K562 (cell line): Measurements from ENCODE around the gene HAUS1. TPM values are rescaled to one million over a fixed set of nuclear protein-coding genes. Genes with fewer than 3 reads are reported as not detected.

Experiments
- FOXK2 ChIP-seq, 2 experiments: fragments of 450-650 bp; IDR thresholded peaks in 1 of 2; conservative IDR thresholded peaks in 1 of 2; 2 replicates each; pipeline ENCODE4 v1.6.1; 2016; ENCODE audit warnings: low read depth in 2 of 2, mild to moderate bottlenecking in 1 of 2
- GTF2A2 ChIP-seq: IDR thresholded peaks from 2 replicates; pipeline ENCODE4 v1.6.1; 2016; ENCODE audit warnings: mild to moderate bottlenecking, missing genetic modification characterization, missing compliant biosample characterization
- MTF1 ChIP-seq: fragments of 250-450 bp; sonication (Bioruptor Pico); IDR thresholded peaks from 2 replicates; pipeline ENCODE4 v1.9.0; 2021; ENCODE audit warnings: moderate library complexity, mild to moderate bottlenecking, inconsistent platforms, borderline replicate concordance
- RCOR1 ChIP-seq, 2 experiments: IDR thresholded peaks; 2 replicates each; pipeline ENCODE4 v1.6.1; 2012; ENCODE audit warnings: low read depth in 2 of 2, low read length in 2 of 2, borderline replicate concordance in 1 of 2, improper control_type of control experiment in 1 of 2
- SAP30 ChIP-seq: fragments of 200-600 bp; sonication (generic); IDR thresholded peaks from 2 replicates; pipeline ENCODE4 v1.6.1; 2012; ENCODE audit warnings: borderline replicate concordance, low read depth, mild to moderate bottlenecking, moderate library complexity, low read length, control low read depth, inconsistent platforms; ENCODE audit not compliant: insufficient read depth, poor library complexity, severe bottlenecking
- SMC3 ChIP-seq: conservative IDR thresholded peaks from 2 replicates; pipeline ENCODE4 v1.6.1; 2011; ENCODE audit warnings: low read depth, low read length, improper control_type of control experiment; ENCODE audit not compliant: insufficient read depth
- YY1 ChIP-seq, 3 experiments: IDR thresholded peaks; 2 replicates each; pipeline ENCODE4 v1.6.1; 2011; ENCODE audit warnings: low read length in 2 of 3, mild to moderate bottlenecking in 2 of 3, moderate library complexity in 2 of 3, borderline replicate concordance in 1 of 3, control low read depth in 1 of 3, low read depth in 1 of 3; ENCODE audit not compliant: insufficient read depth in 3 of 3, insufficient replicate concordance in 2 of 3, control insufficient read depth in 1 of 3, insufficient read length in 1 of 3; ENCODE audit errors: extremely low read depth in 1 of 3
- polyA plus RNA-seq, 8 experiments: library from polyadenylated mRNA; depleted of rRNA in 4 of 8; stranded (reverse) in 5 of 8; unstranded in 3 of 8; fragments of >200 nt; fragmentation: Nextera tagmentation in 2 of 8; fragmentation: Illumina TruSeq in 1 of 8; extraction: Ambion mirVana in 2 of 8; extraction: Trizol in 1 of 8; gene quantifications; 2 replicates each; pipeline versions ENCODE4 v1.2.1 to v1.2.3, GENCODE V29; 2011 to 2014; ENCODE audit warnings: inconsistent platforms in 1 of 8, missing spikeins in 1 of 8
- total RNA-seq, 7 experiments: library from RNA; depleted of rRNA in 6 of 7; stranded (reverse); fragments of >200 nt in 6 of 7; fragmentation: Illumina TruSeq in 2 of 7; extraction: Trizol in 2 of 7; gene quantifications; 2 replicates each; pipeline versions ENCODE4 v1.2.1 to v1.2.3, GENCODE V29; 2011 to 2021; ENCODE audit warnings: low replicate concordance in 1 of 7
- TF ChIP-seq, protein P1 (sequence below): sonication (generic); formaldehyde crosslinking; IDR thresholded peaks from 2 replicates; pipeline ENCODE4 v1.5.0; 2020; ENCODE audit warnings: missing genetic modification reagents
- TF ChIP-seq, protein P2 (sequence below): IDR thresholded peaks from 2 replicates; pipeline ENCODE4 v1.6.1; 2011; ENCODE audit warnings: borderline replicate concordance, low read depth, mild to moderate bottlenecking, moderate library complexity, low read length; ENCODE audit not compliant: insufficient read depth, poor library complexity, severe bottlenecking
- TF ChIP-seq, protein P3 (sequence below), 3 experiments: fragments of 200-800 bp in 1 of 3; fragments of 250-450 bp in 1 of 3; fragments of 450-650 bp in 1 of 3; sonication (Bioruptor Pico) in 1 of 3; sonication (Bioruptor generic) in 1 of 3; formaldehyde crosslinking in 1 of 3; IDR thresholded peaks; 2 replicates each; pipeline versions ENCODE4 v1.6.1 to v1.8.0; 2016 to 2022; ENCODE audit warnings: mild to moderate bottlenecking in 2 of 3, missing genetic modification characterization in 2 of 3, missing compliant biosample characterization in 1 of 3, moderate library complexity in 1 of 3
- TF ChIP-seq, protein P4 (sequence below): fragments of 450-650 bp; IDR thresholded peaks from 2 replicates; pipeline ENCODE4 v1.6.1; 2016; ENCODE audit warnings: mild to moderate bottlenecking
- TF ChIP-seq, protein P5 (sequence below): fragments of 250-450 bp; sonication (Bioruptor Pico); IDR thresholded peaks from 2 replicates; pipeline ENCODE4 v1.8.0; 2021; ENCODE audit warnings: borderline replicate concordance, mild to moderate bottlenecking, moderate library complexity; ENCODE audit not compliant: poor library complexity, severe bottlenecking

HAUS1 gene
- total and polyA plus RNA-seq, 9 of the 15 experiments (the other 6 are each of a cell fraction or from before 2014, with no cell fraction given), result 45.6 to 135 (median 76.3) TPM

DNA sequence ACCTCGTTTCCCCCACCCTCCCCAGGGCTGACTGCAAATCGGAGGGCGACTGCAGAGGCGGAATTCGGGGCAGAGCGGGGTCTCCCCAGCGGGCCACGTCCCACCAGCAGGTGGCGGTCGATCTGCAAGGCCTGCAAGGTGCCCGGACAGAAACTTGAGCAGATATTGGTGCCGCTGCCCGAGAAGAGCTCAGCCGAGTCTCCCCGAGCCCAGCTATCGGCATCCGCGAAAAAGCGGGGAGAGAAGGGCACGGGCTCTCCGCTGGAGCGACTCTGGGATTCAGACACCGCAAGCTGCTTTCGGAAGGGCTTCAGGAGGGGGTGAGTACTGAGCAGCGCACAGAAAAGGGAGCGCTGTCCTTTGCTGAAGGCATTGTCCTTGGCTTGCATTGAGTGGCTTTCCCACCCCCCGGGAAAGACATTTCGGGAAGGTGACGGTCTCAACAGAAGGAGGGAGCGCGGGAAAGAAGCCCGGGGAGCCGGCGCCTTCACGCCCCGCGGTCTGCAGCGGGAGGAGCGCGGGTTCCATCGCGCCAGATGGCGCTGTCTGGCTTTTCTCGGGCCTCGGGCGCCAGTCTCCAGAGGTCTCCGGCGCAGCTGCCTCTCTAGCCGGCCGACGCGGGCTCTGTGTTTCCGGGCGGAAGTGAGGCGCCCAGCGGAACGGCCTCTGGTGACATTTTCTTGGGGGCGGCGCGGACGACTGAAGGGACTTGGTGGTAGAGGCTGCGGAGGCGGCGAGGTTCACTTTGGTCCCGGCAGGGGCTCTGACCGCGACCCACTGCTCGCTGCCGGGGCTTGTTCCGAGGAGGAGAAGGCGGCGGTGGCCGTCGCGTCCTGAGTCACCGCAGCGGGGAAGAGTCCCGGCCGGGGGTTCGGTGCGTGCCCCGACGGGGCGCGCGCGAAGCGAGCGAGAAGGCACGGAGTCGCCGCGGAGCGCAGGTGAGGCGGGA, 69.5 kb downstream of the HAUS1 start (continued):
- TF ChIP-seq YY1 (IDR thresholded peaks at IDR 0.05; ENCODE audit: borderline replicate concordance in 1 of 3, control insufficient read depth in 1 of 3, extremely low read depth in 1 of 3, insufficient read depth in 3 of 3, insufficient read length in 1 of 3, insufficient replicate concordance in 2 of 3, low read depth in 1 of 3, low read length in 2 of 3), result peak in 2 of 3 experiments; percentile 81 to 83
- TF ChIP-seq, protein P1, sequence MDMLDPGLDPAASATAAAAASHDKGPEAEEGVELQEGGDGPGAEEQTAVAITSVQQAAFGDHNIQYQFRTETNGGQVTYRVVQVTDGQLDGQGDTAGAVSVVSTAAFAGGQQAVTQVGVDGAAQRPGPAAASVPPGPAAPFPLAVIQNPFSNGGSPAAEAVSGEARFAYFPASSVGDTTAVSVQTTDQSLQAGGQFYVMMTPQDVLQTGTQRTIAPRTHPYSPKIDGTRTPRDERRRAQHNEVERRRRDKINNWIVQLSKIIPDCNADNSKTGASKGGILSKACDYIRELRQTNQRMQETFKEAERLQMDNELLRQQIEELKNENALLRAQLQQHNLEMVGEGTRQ (CRISPR knock-in tag), result no peak
- TF ChIP-seq GTF2A2, result no peak
- no peak for TF ChIP-seq MTF1 (CRISPR knock-in tag)
- TF ChIP-seq, protein P2, sequence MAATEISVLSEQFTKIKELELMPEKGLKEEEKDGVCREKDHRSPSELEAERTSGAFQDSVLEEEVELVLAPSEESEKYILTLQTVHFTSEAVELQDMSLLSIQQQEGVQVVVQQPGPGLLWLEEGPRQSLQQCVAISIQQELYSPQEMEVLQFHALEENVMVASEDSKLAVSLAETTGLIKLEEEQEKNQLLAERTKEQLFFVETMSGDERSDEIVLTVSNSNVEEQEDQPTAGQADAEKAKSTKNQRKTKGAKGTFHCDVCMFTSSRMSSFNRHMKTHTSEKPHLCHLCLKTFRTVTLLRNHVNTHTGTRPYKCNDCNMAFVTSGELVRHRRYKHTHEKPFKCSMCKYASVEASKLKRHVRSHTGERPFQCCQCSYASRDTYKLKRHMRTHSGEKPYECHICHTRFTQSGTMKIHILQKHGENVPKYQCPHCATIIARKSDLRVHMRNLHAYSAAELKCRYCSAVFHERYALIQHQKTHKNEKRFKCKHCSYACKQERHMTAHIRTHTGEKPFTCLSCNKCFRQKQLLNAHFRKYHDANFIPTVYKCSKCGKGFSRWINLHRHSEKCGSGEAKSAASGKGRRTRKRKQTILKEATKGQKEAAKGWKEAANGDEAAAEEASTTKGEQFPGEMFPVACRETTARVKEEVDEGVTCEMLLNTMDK, result peak; percentile 92
- TF ChIP-seq SAP30, result no peak
- TF ChIP-seq, protein P3, sequence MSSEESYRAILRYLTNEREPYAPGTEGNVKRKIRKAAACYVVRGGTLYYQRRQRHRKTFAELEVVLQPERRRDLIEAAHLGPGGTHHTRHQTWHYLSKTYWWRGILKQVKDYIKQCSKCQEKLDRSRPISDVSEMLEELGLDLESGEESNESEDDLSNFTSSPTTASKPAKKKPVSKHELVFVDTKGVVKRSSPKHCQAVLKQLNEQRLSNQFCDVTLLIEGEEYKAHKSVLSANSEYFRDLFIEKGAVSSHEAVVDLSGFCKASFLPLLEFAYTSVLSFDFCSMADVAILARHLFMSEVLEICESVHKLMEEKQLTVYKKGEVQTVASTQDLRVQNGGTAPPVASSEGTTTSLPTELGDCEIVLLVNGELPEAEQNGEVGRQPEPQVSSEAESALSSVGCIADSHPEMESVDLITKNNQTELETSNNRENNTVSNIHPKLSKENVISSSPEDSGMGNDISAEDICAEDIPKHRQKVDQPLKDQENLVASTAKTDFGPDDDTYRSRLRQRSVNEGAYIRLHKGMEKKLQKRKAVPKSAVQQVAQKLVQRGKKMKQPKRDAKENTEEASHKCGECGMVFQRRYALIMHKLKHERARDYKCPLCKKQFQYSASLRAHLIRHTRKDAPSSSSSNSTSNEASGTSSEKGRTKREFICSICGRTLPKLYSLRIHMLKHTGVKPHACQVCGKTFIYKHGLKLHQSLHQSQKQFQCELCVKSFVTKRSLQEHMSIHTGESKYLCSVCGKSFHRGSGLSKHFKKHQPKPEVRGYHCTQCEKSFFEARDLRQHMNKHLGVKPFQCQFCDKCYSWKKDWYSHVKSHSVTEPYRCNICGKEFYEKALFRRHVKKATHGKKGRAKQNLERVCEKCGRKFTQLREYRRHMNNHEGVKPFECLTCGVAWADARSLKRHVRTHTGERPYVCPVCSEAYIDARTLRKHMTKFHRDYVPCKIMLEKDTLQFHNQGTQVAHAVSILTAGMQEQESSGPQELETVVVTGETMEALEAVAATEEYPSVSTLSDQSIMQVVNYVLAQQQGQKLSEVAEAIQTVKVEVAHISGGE (CRISPR knock-in tag; IDR thresholded peaks at IDR 0.05), result peak in 2 of 3 experiments; percentile 23 to 87; a peak in 3 of 6 replicates
- TF ChIP-seq FOXK2 (conservative IDR thresholded peaks at IDR 0.05 in 1 of 2, IDR thresholded peaks at IDR 0.05 in 1 of 2; ENCODE audit: low read depth in 2 of 2), result 0 out of 4 replicates have a peak, but pooled peaks of 1 of the 2 experiments have one; percentile 29
- TF ChIP-seq, protein P4, sequence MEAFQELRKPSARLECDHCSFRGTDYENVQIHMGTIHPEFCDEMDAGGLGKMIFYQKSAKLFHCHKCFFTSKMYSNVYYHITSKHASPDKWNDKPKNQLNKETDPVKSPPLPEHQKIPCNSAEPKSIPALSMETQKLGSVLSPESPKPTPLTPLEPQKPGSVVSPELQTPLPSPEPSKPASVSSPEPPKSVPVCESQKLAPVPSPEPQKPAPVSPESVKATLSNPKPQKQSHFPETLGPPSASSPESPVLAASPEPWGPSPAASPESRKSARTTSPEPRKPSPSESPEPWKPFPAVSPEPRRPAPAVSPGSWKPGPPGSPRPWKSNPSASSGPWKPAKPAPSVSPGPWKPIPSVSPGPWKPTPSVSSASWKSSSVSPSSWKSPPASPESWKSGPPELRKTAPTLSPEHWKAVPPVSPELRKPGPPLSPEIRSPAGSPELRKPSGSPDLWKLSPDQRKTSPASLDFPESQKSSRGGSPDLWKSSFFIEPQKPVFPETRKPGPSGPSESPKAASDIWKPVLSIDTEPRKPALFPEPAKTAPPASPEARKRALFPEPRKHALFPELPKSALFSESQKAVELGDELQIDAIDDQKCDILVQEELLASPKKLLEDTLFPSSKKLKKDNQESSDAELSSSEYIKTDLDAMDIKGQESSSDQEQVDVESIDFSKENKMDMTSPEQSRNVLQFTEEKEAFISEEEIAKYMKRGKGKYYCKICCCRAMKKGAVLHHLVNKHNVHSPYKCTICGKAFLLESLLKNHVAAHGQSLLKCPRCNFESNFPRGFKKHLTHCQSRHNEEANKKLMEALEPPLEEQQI, result 0 out of 2 replicates have a peak, but pooled peaks have one; percentile 9
- TF ChIP-seq, protein P5, sequence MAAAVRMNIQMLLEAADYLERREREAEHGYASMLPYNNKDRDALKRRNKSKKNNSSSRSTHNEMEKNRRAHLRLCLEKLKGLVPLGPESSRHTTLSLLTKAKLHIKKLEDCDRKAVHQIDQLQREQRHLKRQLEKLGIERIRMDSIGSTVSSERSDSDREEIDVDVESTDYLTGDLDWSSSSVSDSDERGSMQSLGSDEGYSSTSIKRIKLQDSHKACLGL (CRISPR knock-in tag), result no peak
- no peak for TF ChIP-seq RCOR1 (IDR thresholded peaks at IDR 0.05; ENCODE audit: borderline replicate concordance in 1 of 2, low read depth in 2 of 2, low read length in 2 of 2)
- peak; percentile 35; the same call in 1 of the 2 replicates for TF ChIP-seq SMC3
